GM19043 (cell line): ENCODE measurements around the gene GGTLC2.

Experiments used
- ATAC-seq: cut with Tn5 transposase; IDR thresholded peaks from one replicate; pipeline ENCODE4 v1.9.1; 2021; ENCODE audit warnings: low read depth; ENCODE audit not compliant: unreplicated experiment

Gene GGTLC2

GRCh38 chr22:22689621-22690345, 45.4 kb downstream of the GGTLC2 start:
- ATAC-seq, result no peak

GRCh38 chr22:22691055-22691454, 46.6 kb downstream of the GGTLC2 start:
- ATAC-seq, result no peak

GRCh38 chr22:22691716-22692701, 47.6 kb downstream of the GGTLC2 start:
- no peak for ATAC-seq

DNA sequence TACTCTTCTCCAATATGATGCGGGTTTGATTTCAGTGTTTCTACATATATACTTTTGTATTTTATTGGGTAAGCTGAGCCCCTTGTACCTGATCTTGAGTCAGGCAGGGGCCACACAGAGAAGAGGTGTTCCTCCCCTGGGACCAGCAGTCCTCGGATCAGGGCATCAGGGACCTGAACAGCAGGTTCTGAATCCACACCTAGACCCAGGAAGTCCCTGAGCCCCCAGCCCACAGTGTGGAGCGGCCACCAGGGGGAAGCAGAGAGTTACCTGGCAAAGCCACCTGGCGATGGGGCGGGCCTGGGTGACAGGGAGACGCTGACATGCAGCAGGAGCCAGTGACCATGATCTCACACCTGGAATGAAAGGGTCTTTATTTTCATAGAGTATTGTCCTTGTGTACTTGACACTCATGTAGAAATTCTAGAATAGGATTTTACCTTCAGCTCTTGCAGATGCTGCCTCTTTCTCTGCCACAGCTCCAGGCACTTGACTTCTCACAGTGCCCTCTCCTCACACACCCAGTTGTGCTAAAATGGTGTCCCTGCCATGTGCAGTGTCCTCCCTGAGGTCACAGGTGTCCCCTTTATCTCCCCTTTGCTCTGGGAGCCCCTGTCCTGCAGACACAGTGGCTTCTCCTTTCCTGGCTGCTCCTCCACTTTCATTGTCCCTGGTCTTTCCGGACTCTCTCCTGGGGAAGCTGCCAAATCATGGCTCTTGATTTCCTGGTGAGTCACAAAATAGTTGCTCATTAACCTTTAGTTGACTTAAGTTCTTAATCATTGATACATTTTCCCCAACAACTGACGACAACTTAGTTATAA, 48.5 kb downstream of the GGTLC2 start:
- ATAC-seq, result no peak

DNA sequence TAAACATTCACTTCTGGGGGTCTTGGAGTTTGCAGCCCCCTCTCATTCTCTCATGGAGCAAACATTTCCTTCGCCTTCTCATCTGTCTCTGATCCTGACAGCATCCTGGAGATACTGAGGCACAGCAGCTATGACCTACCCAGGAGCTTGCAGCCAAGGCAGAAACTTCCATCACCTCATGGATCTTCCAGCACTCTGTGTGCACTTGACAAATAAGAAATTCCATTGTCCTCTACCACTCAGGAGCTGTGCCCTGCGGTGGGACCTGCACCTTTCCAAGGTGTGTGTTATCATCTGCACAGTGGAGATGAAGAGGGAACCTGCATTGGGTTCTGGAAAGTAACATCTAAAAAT, 49.1 kb downstream of the GGTLC2 start:
- ATAC-seq, result no peak

GRCh38 chr22:22694106-22694505, 49.7 kb downstream of the GGTLC2 start:
- ATAC-seq, result no peak

DNA sequence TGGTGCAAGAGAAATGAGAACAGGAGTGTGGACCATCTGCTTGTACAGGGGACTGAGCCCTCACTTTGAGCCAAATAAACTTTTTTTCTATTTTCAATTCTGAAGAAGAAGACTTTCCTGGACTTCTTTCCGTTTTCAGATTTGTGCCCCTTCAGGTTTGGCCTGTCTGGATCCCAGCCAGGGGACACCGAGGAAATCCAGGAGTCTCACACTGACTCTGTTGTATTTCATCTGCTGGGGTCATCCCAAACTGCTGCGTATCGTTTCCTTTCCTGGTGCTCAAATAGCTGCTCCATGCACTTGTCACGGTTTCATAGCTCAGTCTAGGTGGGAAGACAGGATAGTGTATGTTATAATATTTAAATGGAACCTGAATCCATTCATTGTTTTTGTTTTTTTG, 51.7 kb downstream of the GGTLC2 start:
- no peak for ATAC-seq
